ENCODE data around the gene SLC39A5.
A peak's percentile ranks its signal among the peaks of the same experiment; 100 is the strongest.

The SLC39A5 gene

DNA sequence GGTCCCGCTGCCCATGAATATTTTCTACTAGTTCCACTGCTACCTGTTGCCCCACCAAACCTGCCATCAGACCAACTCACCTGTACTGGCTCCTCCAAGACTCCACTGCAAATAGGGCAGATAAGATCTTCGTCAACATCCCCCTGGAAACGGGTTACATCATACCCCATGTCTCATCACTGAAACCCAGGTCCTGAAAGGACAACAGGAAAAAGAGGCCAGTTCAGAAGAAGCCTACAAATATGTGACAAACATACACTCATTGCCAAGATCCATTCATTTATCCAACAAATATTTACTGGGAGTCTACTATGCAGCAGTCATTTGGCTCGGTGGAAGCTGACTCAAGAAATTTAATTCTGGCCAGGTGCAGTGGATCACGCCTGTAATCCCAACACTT lies 16.0 kb upstream of the SLC39A5 start:
- 90 to 94% methylated on average over 5 of the region's 5 CpGs for WGBS, 2 experiments
- Histone ChIP-seq H3K27me3 (ENCODE audit: control insufficient read depth, insufficient read depth, low read length, poor library complexity, severe bottlenecking) (no peaks in the 10 kb centered on the region), H3K27ac (ENCODE audit: insufficient read depth, low read depth, low read length, poor library complexity, severe bottlenecking) (no peak overlapping the region), H3K36me3 (ENCODE audit: control insufficient read depth, insufficient read depth, low read length) (peaks cover 46% of the 10 kb centered on the region), H3K9me3 (ENCODE audit: control insufficient read depth, low read length) (no peaks in the 10 kb centered on the region), H3K4me3 (ENCODE audit: insufficient read depth, low read depth, low read length) (no peak overlapping the region), H3K4me1 (ENCODE audit: control insufficient read depth, insufficient read depth, low read length) (no peaks in the 10 kb centered on the region)

DNA sequence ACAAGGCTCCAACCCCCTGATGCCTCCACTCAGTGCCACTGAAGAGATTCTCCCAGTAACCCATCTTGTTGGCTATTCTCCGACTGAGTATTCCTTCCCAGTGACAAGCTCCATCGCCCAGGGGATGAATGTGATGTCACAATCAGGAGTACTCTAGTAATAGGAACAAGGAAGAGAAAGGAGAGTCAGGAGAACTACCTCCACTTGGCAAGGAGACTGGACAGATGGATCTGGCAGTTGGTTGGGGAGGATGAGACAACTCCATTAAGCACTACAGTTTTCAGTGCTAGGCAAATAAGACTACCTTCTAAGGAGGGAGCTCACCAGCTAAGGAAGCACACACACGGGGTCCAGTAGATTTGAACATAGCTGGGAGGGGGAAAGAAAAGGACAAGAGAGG lies 13.4 kb upstream of the SLC39A5 start:
- H3K36me3 ChIP-seq (ENCODE audit: control insufficient read depth, insufficient read depth, low read length): peaks cover 29% of the 10 kb centered on the region

DNA sequence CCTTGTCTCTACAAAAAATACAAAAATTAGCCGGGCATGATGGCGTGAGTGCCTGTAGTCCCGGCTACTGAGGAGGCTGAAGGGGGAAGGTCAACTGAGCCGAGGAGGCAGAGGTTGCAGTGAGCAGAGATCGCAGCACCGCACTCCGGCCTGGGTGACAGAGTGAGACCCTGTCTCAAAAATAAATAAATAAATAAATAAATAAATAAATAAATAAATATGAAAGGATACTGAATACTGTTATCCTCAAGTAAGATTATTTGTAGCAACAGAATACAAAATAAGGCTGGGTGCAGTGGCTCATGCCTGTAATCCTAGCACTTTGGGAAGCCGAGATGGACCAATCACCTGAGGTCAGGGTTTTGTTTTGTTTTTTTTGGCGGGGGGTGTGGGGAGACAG lies 10.0 kb upstream of the SLC39A5 start:
- Histone ChIP-seq H3K9me3 (ENCODE audit: control insufficient read depth, low read length) (no peaks in the 10 kb centered on the region), H3K4me1 (ENCODE audit: control insufficient read depth, insufficient read depth, low read length) (peaks cover 4% of the 10 kb centered on the region), H3K27me3 (ENCODE audit: control insufficient read depth, insufficient read depth, low read length, poor library complexity, severe bottlenecking) (no peaks in the 10 kb centered on the region), H3K4me3 (ENCODE audit: insufficient read depth, low read depth, low read length) (no peak overlapping the region), H3K27ac (ENCODE audit: insufficient read depth, low read depth, low read length, poor library complexity, severe bottlenecking) (no peak overlapping the region), H3K36me3 (ENCODE audit: control insufficient read depth, insufficient read depth, low read length) (peaks cover 4% of the 10 kb centered on the region)
- WGBS, 2 experiments: 91 to 95% methylated on average over 7 to 8 of the region's 9 CpGs

More for the DNA sequence above, 13.4 kb upstream of the SLC39A5 start:
- H3K4me1 ChIP-seq (ENCODE audit: control insufficient read depth, insufficient read depth, low read length): peaks cover 4% of the 10 kb centered on the region
- H3K4me3 ChIP-seq (ENCODE audit: insufficient read depth, low read depth, low read length): no peak overlapping the region
- no peaks in the 10 kb centered on the region for H3K27me3 ChIP-seq (ENCODE audit: control insufficient read depth, insufficient read depth, low read length, poor library complexity, severe bottlenecking)
- no peaks in the 10 kb centered on the region for H3K9me3 ChIP-seq (ENCODE audit: control insufficient read depth, low read length)
- H3K27ac ChIP-seq (ENCODE audit: insufficient read depth, low read depth, low read length, poor library complexity, severe bottlenecking): no peak overlapping the region
- 95 to 97% methylated on average over 3 of the region's 3 CpGs for WGBS, 2 experiments

DNA sequence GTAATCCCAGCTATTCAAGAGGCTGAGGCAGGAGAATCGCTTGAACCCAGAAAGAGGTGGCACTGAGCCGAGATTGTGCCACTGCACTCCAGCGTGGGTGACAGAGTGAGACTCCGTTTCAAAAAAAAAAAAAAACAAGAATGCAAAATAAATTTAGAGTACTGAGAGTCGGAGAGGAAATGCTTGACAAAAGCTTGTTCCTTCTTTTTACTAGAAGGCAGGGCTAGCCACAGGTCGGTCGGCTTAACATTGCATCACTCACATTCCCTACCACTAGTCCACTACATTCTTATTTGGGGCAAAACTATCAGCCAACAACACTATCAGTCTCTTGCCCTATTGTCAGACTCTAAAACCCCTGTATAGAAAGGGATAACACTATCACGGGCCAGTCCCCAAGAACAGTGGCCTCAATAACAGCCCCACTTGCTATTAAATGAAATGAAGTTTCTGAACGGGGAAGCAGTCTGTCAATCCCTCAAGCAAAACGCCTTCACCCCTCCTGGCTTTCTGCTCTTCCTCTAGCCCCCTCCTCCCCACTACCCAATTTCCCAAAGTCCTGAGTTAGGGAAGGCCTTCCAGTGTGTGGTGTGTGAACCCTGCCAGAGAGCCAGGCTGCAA lies 9.1 kb upstream of the SLC39A5 start:
- Histone ChIP-seq H3K4me3 (ENCODE audit: insufficient read depth, low read depth, low read length) (peak overlapping the region; percentile 81), H3K36me3 (ENCODE audit: control insufficient read depth, insufficient read depth, low read length) (peaks cover 4% of the 10 kb centered on the region), H3K27me3 (ENCODE audit: control insufficient read depth, insufficient read depth, low read length, poor library complexity, severe bottlenecking) (no peaks in the 10 kb centered on the region), H3K9me3 (ENCODE audit: control insufficient read depth, low read length) (no peaks in the 10 kb centered on the region), H3K4me1 (ENCODE audit: control insufficient read depth, insufficient read depth, low read length) (peaks cover 4% of the 10 kb centered on the region), H3K27ac (ENCODE audit: insufficient read depth, low read depth, low read length, poor library complexity, severe bottlenecking) (peak overlapping the region; percentile 92)
- WGBS, 2 experiments: 43 to 48% methylated on average over 10 of the region's 10 CpGs

DNA sequence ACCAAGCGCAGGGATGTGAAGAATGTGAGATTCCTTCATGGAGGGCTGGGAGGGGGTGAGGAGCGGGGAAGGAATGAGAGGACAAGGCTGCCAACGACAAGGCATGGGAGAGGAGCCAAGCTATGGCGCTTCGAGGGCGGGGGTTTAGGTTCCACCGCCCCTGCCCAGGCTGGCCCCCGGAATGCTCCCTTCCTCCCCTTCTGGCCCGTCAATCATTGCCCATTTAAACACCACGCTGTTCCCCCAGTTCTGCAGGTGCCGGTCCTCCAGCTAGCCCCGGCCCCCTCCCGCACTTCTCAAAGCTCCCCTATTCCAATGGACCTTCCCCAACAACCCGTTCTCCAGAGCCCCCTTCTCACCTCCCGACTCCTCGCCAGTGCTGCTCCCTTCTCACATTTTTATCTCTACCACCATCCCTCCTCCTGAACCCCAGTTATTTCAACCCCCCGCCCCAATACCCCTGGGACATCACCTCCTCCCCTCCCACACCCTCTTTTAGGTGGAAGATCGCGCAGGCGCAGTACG lies 8.6 kb upstream of the SLC39A5 start:
- 0% methylated on average over 21 of the region's 21 CpGs for WGBS, 2 experiments
- Histone ChIP-seq H3K27me3 (ENCODE audit: control insufficient read depth, insufficient read depth, low read length, poor library complexity, severe bottlenecking) (no peaks in the 10 kb centered on the region), H3K36me3 (ENCODE audit: control insufficient read depth, insufficient read depth, low read length) (peaks cover 4% of the 10 kb centered on the region), H3K4me1 (ENCODE audit: control insufficient read depth, insufficient read depth, low read length) (peaks cover 4% of the 10 kb centered on the region), H3K9me3 (ENCODE audit: control insufficient read depth, low read length) (no peaks in the 10 kb centered on the region), H3K4me3 (ENCODE audit: insufficient read depth, low read depth, low read length) (peak overlapping the region; percentile 81), H3K27ac (ENCODE audit: insufficient read depth, low read depth, low read length, poor library complexity, severe bottlenecking) (peak overlapping the region; percentile 92)

DNA sequence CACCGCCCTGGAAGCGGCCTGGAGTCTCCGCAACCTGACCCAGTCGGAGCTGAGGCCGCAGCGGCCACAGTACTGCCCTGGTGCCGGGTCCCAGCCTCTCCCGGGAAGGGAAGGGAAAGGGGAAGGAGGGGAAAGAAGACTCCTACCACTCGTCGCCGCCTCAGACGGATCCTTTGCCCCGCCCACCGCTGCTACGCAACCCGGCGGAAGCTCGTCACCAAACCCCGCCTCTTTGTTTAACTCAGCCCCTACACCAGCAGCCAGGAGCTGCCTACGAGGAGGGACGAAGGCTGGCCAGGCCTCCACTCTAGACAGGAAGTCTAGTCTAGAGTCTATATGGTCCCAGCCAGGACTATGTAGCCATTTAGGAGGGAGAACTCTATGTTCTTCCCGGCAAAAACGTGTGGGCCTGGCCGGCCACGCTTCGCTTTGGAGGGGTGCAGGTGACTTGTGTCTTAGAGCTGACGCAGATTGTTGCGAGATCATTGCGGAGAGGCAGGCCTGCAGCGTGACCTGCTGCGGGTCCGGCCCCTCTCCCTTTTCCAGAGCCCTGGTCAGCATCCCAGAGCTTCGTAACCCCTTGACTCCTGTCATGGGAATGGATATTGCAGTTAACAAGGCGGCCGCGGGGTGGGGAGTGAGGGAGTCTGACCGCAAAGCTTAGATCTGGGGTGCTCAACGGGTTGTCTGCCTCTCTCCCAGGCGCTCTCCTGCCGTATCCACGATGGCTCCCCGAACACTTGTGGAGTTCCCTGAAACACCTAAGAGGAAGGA lies 7.9 kb upstream of the SLC39A5 start, which contains the start of gene RNF41:
RNF41 (minus strand) TSS at position 166 of the 774 bp plus-strand sequence. CDS start 7,875 bp downstream, outside the sequence.
- 25 to 27% methylated on average over 42 of the region's 42 CpGs for WGBS, 2 experiments
- H3K4me1 ChIP-seq (ENCODE audit: control insufficient read depth, insufficient read depth, low read length): peaks cover 4% of the 10 kb centered on the region
- H3K9me3 ChIP-seq (ENCODE audit: control insufficient read depth, low read length): no peaks in the 10 kb centered on the region
- H3K27ac ChIP-seq (ENCODE audit: insufficient read depth, low read depth, low read length, poor library complexity, severe bottlenecking): peak within 1 kb of the TSS; percentile 92
- no peaks in the 10 kb centered on the region for H3K27me3 ChIP-seq (ENCODE audit: control insufficient read depth, insufficient read depth, low read length, poor library complexity, severe bottlenecking)
- peak within 1 kb of the TSS; percentile 81 for H3K4me3 ChIP-seq (ENCODE audit: insufficient read depth, low read depth, low read length)
- peaks cover 2% of the 10 kb centered on the region for H3K36me3 ChIP-seq (ENCODE audit: control insufficient read depth, insufficient read depth, low read length)

DNA sequence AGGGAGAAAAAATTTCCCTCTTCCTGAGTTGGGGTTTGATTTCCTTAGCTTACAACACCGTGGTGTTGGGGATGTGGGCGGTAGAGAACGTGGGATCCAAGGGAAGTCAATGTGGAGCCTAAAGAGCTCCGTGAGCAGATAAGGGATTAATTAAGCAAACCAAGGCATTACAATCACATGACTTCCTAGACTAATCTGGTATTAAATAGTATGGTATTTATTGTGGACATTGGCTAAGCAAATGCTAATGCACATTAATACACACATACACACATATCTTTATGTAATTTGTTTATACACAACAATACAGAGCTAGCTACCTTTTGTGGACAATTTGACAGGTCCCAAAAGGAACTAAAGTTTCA lies 7.3 kb upstream of the SLC39A5 start:
- Histone ChIP-seq H3K9me3 (ENCODE audit: control insufficient read depth, low read length) (no peaks in the 10 kb centered on the region), H3K4me1 (ENCODE audit: control insufficient read depth, insufficient read depth, low read length) (peaks cover 4% of the 10 kb centered on the region), H3K27me3 (ENCODE audit: control insufficient read depth, insufficient read depth, low read length, poor library complexity, severe bottlenecking) (no peaks in the 10 kb centered on the region), H3K27ac (ENCODE audit: insufficient read depth, low read depth, low read length, poor library complexity, severe bottlenecking) (peak overlapping the region; percentile 79), H3K4me3 (ENCODE audit: insufficient read depth, low read depth, low read length) (peak overlapping the region; percentile 81), H3K36me3 (ENCODE audit: control insufficient read depth, insufficient read depth, low read length) (no peaks in the 10 kb centered on the region)
- 90 to 91% methylated on average over 4 of the region's 4 CpGs for WGBS, 2 experiments

DNA sequence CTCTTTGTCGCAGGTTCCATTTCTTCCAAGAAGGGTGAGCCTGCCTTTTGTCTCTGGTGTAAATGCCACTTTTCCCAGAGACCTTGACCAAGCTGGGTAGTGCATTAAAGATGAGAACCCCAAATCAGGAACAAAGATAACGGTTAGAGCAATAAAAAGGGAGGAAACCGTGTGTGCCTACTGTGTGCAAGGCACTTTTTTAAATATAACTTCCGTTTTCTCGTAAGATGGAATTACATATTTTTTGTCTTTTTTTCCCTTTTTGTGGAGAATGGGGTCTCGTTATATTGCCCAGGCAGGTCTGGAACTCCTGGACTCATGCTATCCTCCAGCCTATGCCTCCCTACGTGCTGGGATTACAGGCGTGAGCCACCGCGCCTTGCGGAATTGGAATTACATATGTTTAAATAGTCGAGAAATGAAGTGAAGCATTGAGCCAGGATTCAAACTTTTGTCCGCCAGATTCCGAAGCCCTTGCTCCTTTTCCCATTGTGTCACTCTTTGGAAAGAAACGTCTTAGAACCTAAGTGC lies 6.2 kb upstream of the SLC39A5 start:
- Histone ChIP-seq H3K27ac (ENCODE audit: insufficient read depth, low read depth, low read length, poor library complexity, severe bottlenecking) (peak overlapping the region; percentile 52), H3K4me3 (ENCODE audit: insufficient read depth, low read depth, low read length) (peak overlapping the region; percentile 55), H3K27me3 (ENCODE audit: control insufficient read depth, insufficient read depth, low read length, poor library complexity, severe bottlenecking) (no peaks in the 10 kb centered on the region), H3K9me3 (ENCODE audit: control insufficient read depth, low read length) (no peaks in the 10 kb centered on the region), H3K4me1 (ENCODE audit: control insufficient read depth, insufficient read depth, low read length) (peaks cover 4% of the 10 kb centered on the region), H3K36me3 (ENCODE audit: control insufficient read depth, insufficient read depth, low read length) (no peaks in the 10 kb centered on the region)
- WGBS, 2 experiments: 67 to 71% methylated on average over 15 of the region's 15 CpGs

DNA sequence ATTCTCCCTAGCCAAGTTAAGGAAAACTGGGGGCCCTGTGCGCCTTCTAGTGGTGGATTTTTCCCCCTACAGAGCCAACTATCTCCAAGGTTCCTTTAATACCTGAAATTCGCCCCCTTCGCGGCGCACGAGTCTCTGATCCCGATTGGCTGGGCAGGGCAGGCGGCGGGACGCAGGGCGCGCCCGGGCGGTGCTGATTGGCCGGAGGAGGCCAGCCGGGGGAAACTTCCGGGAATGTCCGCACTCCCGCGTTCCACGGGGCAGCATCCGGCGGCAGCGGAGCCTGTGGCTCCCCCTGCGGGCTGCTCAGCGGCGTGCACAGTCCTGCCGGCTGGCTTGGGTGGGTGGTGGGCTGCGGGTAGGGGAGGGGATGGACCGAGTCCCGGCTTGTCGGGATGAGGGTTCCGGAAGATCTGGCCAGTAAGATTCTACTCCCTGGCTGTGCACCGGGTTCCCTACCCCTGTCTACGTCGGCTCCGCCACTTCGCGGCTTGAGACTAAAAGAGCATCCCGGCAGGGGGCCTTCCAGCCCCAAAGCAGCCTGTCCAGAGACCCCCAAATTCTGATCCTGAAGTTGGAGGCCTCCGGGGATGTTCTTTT lies 5.6 kb upstream of the SLC39A5 start, which contains the start of gene NABP2:
NABP2 (plus strand) TSS at position 241 of the 600 bp plus-strand sequence. CDS start 515 bp downstream, outside the sequence.
- Histone ChIP-seq H3K27ac (ENCODE audit: insufficient read depth, low read depth, low read length, poor library complexity, severe bottlenecking) (peak within 1 kb of the TSS; percentile 52), H3K4me1 (ENCODE audit: control insufficient read depth, insufficient read depth, low read length) (peaks cover 4% of the 10 kb centered on the region), H3K36me3 (ENCODE audit: control insufficient read depth, insufficient read depth, low read length) (no peaks in the 10 kb centered on the region), H3K27me3 (ENCODE audit: control insufficient read depth, insufficient read depth, low read length, poor library complexity, severe bottlenecking) (no peaks in the 10 kb centered on the region), H3K4me3 (ENCODE audit: insufficient read depth, low read depth, low read length) (peak within 1 kb of the TSS; percentile 55), H3K9me3 (ENCODE audit: control insufficient read depth, low read length) (no peaks in the 10 kb centered on the region)
- 3% methylated on average over 41 of the region's 41 CpGs for WGBS, 2 experiments

DNA sequence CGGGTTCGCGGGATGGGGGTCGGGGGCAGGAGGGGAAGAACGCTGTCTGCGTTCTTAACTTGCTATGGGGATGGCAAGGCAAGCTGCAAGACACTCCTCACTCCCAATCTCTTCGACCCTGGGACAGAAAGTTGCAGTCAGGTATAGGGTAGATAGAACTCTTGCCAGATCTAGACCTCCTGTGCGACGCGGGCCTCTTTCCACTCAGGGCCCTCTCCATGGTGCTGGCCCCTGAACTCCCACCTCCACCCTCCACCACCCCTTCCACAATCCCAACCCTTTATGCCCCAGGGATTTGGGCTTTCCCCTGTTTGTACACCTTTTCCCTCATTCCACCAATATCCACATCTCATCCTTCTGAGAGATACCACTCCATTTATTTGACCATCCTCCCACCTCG lies 4.9 kb upstream of the SLC39A5 start:
- Histone ChIP-seq H3K27ac (ENCODE audit: insufficient read depth, low read depth, low read length, poor library complexity, severe bottlenecking) (no peak overlapping the region), H3K4me1 (ENCODE audit: control insufficient read depth, insufficient read depth, low read length) (peaks cover 4% of the 10 kb centered on the region), H3K9me3 (ENCODE audit: control insufficient read depth, low read length) (no peaks in the 10 kb centered on the region), H3K27me3 (ENCODE audit: control insufficient read depth, insufficient read depth, low read length, poor library complexity, severe bottlenecking) (no peaks in the 10 kb centered on the region), H3K4me3 (ENCODE audit: insufficient read depth, low read depth, low read length) (peak overlapping the region; percentile 55), H3K36me3 (ENCODE audit: control insufficient read depth, insufficient read depth, low read length) (no peaks in the 10 kb centered on the region)
- 88 to 92% methylated on average over 11 of the region's 11 CpGs for WGBS, 2 experiments

Measured in ectodermal cell (in vitro differentiated cells).